Measurements from ENCODE around the gene CLSTN2.

- TF ChIP-seq EZH2phosphoT487 (IDR thresholded peaks at IDR 0.05; ENCODE audit: borderline replicate concordance, low read length), result no peak
- TF ChIP-seq, protein P1, sequence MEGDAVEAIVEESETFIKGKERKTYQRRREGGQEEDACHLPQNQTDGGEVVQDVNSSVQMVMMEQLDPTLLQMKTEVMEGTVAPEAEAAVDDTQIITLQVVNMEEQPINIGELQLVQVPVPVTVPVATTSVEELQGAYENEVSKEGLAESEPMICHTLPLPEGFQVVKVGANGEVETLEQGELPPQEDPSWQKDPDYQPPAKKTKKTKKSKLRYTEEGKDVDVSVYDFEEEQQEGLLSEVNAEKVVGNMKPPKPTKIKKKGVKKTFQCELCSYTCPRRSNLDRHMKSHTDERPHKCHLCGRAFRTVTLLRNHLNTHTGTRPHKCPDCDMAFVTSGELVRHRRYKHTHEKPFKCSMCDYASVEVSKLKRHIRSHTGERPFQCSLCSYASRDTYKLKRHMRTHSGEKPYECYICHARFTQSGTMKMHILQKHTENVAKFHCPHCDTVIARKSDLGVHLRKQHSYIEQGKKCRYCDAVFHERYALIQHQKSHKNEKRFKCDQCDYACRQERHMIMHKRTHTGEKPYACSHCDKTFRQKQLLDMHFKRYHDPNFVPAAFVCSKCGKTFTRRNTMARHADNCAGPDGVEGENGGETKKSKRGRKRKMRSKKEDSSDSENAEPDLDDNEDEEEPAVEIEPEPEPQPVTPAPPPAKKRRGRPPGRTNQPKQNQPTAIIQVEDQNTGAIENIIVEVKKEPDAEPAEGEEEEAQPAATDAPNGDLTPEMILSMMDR (IDR thresholded peaks at IDR 0.05; ENCODE audit: low read depth, low read length, poor library complexity, severe bottlenecking), result no peak
Measured at GRCh38 chr3:140268103-140268502, 333.1 kb downstream of the CLSTN2 start.

Data from DOHH2 (cell line).